ENCODE data around the gene ESR2. TPM values are rescaled to one million over a fixed set of nuclear protein-coding genes. Genes with fewer than 3 reads are reported as not detected.
"Not testable (repeated sequence)": the region's sequence is repeated elsewhere in the genome, so short reads cannot be mapped to it uniquely, and the experiment has no call there.

ESR2 gene
- total and polyA plus RNA-seq, 4 donors = 0.11 to 3.4 (median 0.37) TPM

DNA sequence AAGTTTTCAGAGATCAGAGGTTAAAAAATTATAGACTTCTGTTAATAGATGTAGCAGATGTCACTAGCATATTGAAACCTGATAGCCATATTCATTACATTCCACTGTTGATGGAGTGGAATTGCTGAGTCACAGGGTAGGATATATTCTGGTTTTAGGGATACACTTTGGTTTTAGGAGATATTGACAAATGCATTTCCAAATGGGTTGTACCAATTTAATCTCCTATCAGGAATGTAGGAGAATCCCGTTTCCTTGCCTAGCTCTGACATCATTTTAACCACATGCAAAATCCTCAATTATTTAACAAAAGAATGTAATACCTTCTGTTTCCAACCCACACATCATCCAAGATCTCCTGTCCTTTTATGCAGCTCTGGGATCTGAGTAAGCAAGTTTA is 30.7 kb upstream of the ESR2 start:
- Histone ChIP-seq H3K27ac (ENCODE audit: low read depth in 1 of 2, low read length in 1 of 2) (no peak overlapping the region), H3K36me3 (ENCODE audit: control insufficient read depth in 4 of 4, insufficient read depth in 4 of 4, low read length in 4 of 4) (no peaks in the 10 kb centered on the region), H3K4me1 (ENCODE audit: control insufficient read depth in 5 of 5, insufficient read depth in 5 of 5, low read length in 5 of 5) (no peaks in the 10 kb centered on the region), H3K4me3 (no peak overlapping the region), H3K27me3 (ENCODE audit: control insufficient read depth in 3 of 3, insufficient read depth in 3 of 3, low read length in 2 of 3) (no peaks in the 10 kb centered on the region), H3K9me3 (ENCODE audit: control insufficient read depth in 4 of 4, insufficient read depth in 3 of 4, low read length in 3 of 4) (no peaks in the 10 kb centered on the region), H3K9ac (ENCODE audit: insufficient read depth in 1 of 2, low read length in 2 of 2) (no peak overlapping the region)
- ATAC-seq (ENCODE audit: insufficient read depth, low FRiP score) = no peak
- DNase-seq = no peak
- 82 to 85% methylated on average over 1 of the region's 1 CpG for WGBS, 2 donors
- no peak for TF ChIP-seq CTCF (IDR thresholded peaks at IDR 0.05; ENCODE audit: control extremely low read depth, extremely low read depth)

- Histone ChIP-seq H3K4me3 (no peak overlapping the region), H3K9me3 (ENCODE audit: control insufficient read depth in 4 of 4, insufficient read depth in 3 of 4, low read length in 3 of 4) (no peaks in the 10 kb centered on the region), H3K9ac (ENCODE audit: insufficient read depth in 1 of 2, low read length in 2 of 2) (no peak overlapping the region), H3K27ac (ENCODE audit: low read depth in 1 of 2, low read length in 1 of 2) (no peak overlapping the region), H3K27me3 (ENCODE audit: control insufficient read depth in 3 of 3, insufficient read depth in 3 of 3, low read length in 2 of 3) (no peaks in the 10 kb centered on the region), H3K4me1 (ENCODE audit: control insufficient read depth in 5 of 5, insufficient read depth in 5 of 5, low read length in 5 of 5) (no peaks in the 10 kb centered on the region), H3K36me3 (ENCODE audit: control insufficient read depth in 4 of 4, insufficient read depth in 4 of 4, low read length in 4 of 4) (no peaks in the 10 kb centered on the region)
- no peak for TF ChIP-seq CTCF (IDR thresholded peaks at IDR 0.05; ENCODE audit: control extremely low read depth, extremely low read depth)
- DNase-seq = peak in 2 of 3 donors; percentile 27 to 61
- ATAC-seq (ENCODE audit: insufficient read depth, low FRiP score) = no peak
- 21 to 24% methylated on average over 1 of the region's 1 CpG for WGBS, 2 donors
Observed at GRCh38 chr14:64324461-64324860, 30.3 kb upstream of the ESR2 start.

- H3K9me3 ChIP-seq (ENCODE audit: control insufficient read depth in 4 of 4, insufficient read depth in 3 of 4, low read length in 3 of 4); H3K36me3 ChIP-seq (ENCODE audit: control insufficient read depth in 4 of 4, insufficient read depth in 4 of 4, low read length in 4 of 4); H3K27me3 ChIP-seq (ENCODE audit: control insufficient read depth in 3 of 3, insufficient read depth in 3 of 3, low read length in 2 of 3); H3K4me1 ChIP-seq (ENCODE audit: control insufficient read depth in 5 of 5, insufficient read depth in 5 of 5, low read length in 5 of 5); H3K9ac ChIP-seq (ENCODE audit: insufficient read depth in 1 of 2, low read length in 2 of 2); H3K27ac ChIP-seq (ENCODE audit: low read depth in 1 of 2, low read length in 1 of 2); ATAC-seq (ENCODE audit: insufficient read depth, low FRiP score); DNase-seq; H3K4me3 ChIP-seq: not testable (repeated sequence)
- 82 to 87% methylated on average over 5 of the region's 5 CpGs for WGBS, 2 donors
Observed at GRCh38 chr14:64320362-64320761, 26.2 kb upstream of the ESR2 start.

DNA sequence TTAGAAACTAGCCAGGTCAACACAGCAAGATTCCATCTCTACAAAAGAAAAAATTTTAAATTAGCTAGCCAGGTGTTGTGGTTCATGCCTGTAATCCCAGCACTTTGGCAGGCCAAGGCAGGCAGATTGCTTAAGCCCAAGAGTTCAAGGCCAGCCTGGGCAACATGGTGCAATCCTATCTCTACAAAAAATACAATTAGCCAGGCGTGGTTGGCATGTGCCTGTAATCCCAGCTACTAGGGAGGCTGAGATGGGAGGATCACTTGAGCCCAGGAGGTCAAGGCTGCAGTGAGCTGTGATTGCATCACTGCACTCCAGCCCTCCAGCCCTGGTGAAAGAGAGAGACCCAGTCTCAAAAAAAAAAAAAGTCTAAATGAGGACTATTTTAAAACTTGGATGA is 24.5 kb upstream of the ESR2 start:
- WGBS, 2 donors = 81 to 91% methylated on average over 1 of the region's 1 CpG
- not testable (repeated sequence) for DNase-seq; H3K9ac ChIP-seq (ENCODE audit: insufficient read depth in 1 of 2, low read length in 2 of 2); H3K9me3 ChIP-seq (ENCODE audit: control insufficient read depth in 4 of 4, insufficient read depth in 3 of 4, low read length in 3 of 4); H3K27me3 ChIP-seq (ENCODE audit: control insufficient read depth in 3 of 3, insufficient read depth in 3 of 3, low read length in 2 of 3); H3K27ac ChIP-seq (ENCODE audit: low read depth in 1 of 2, low read length in 1 of 2); H3K4me3 ChIP-seq; ATAC-seq (ENCODE audit: insufficient read depth, low FRiP score); H3K4me1 ChIP-seq (ENCODE audit: control insufficient read depth in 5 of 5, insufficient read depth in 5 of 5, low read length in 5 of 5); H3K36me3 ChIP-seq (ENCODE audit: control insufficient read depth in 4 of 4, insufficient read depth in 4 of 4, low read length in 4 of 4)

- H3K27me3 ChIP-seq (ENCODE audit: control insufficient read depth in 3 of 3, insufficient read depth in 3 of 3, low read length in 2 of 3) = no peaks in the 10 kb centered on the region
- no peaks in the 10 kb centered on the region for H3K36me3 ChIP-seq (ENCODE audit: control insufficient read depth in 4 of 4, insufficient read depth in 4 of 4, low read length in 4 of 4)
- no peak overlapping the region for H3K4me3 ChIP-seq
- H3K9ac ChIP-seq (ENCODE audit: insufficient read depth in 1 of 2, low read length in 2 of 2) = no peak overlapping the region
- H3K4me1 ChIP-seq (ENCODE audit: control insufficient read depth in 5 of 5, insufficient read depth in 5 of 5, low read length in 5 of 5) = no peaks in the 10 kb centered on the region
- WGBS, 2 donors = 27 to 33% methylated on average over 4 of the region's 4 CpGs
- ATAC-seq (ENCODE audit: insufficient read depth, low FRiP score) (peak; percentile 75), DNase-seq (peak in 2 of 3 donors; percentile 78 to 79)
- H3K27ac ChIP-seq (ENCODE audit: low read depth in 1 of 2, low read length in 1 of 2) = no peak overlapping the region
- peak; percentile 67 for TF ChIP-seq CTCF (IDR thresholded peaks at IDR 0.05; ENCODE audit: control extremely low read depth, extremely low read depth)
- H3K9me3 ChIP-seq (ENCODE audit: control insufficient read depth in 4 of 4, insufficient read depth in 3 of 4, low read length in 3 of 4) = no peaks in the 10 kb centered on the region
Observed at GRCh38 chr14:64303471-64303917, 9.3 kb upstream of the ESR2 start.

All from lung (tissue), 12 donors.